Measurements from ENCODE around the gene NDUFA13.

DNA sequence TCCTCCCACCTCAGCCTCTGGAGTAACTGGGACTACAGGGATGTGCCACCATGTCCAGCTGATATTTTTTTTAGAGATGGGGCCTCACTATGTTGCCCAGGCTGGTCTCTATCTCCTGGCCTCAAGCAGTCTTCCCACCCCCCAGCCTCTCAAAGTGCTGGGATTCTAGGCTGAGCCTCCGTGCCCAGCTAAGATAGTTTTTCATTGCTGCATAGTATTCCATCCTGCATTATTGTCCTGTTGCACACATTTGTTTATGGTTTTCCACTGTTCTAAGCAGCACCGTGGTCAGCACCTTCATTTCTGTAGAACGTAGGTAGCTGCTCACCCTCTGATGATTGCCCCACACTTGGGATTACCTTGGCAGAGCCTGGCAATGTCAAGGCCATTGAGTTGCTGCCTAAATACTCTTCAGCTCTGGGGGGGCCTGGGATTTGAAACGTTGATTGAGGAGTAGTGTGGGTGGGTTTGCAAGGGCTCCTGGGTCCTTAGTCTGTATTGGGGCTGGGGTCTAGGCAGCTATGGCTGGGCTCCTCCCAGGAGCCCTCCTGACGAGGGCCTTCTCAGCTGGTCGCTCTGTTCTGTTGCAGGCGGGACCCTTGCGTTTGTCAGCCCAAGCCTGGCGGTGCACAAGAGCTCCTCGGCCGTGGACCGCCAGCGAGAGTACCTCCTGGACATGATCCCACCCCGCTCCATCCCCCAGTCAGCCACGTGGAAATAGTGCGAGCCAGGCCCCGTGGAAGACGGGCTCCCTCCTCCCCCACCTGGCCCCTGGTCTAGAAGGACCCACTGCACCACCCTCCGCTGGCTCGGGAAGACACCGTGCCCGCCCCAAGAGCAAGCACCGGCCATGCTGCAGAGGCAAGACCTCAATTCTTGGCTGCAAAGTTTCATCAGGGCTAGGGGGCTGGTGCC is 11.0 kb upstream of the NDUFA13 start:
- TF ChIP-seq, protein P1, sequence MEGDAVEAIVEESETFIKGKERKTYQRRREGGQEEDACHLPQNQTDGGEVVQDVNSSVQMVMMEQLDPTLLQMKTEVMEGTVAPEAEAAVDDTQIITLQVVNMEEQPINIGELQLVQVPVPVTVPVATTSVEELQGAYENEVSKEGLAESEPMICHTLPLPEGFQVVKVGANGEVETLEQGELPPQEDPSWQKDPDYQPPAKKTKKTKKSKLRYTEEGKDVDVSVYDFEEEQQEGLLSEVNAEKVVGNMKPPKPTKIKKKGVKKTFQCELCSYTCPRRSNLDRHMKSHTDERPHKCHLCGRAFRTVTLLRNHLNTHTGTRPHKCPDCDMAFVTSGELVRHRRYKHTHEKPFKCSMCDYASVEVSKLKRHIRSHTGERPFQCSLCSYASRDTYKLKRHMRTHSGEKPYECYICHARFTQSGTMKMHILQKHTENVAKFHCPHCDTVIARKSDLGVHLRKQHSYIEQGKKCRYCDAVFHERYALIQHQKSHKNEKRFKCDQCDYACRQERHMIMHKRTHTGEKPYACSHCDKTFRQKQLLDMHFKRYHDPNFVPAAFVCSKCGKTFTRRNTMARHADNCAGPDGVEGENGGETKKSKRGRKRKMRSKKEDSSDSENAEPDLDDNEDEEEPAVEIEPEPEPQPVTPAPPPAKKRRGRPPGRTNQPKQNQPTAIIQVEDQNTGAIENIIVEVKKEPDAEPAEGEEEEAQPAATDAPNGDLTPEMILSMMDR (conservative IDR thresholded peaks at IDR 0.05; ENCODE audit: low read length): no peak
- TF ChIP-seq EZH2phosphoT487 (IDR thresholded peaks at IDR 0.05; ENCODE audit: borderline replicate concordance): no peak
